Activated CD4-positive, CD25-positive, alpha-beta regulatory T cell treated with anti-CD3 and anti-CD28 coated beads, Interleukin-2, amount 50 U/mL, for 24 hours (primary cell): ENCODE results near the gene MYO18A.
A peak's percentile ranks its signal among the peaks of the same experiment; 100 is the strongest.
"Not testable (repeated sequence)": the region's sequence is repeated elsewhere in the genome, so short reads cannot be mapped to it uniquely, and the experiment has no call there.

Experiments
- ATAC-seq, 2 donors: fragments of 150-1000 bp; cut with Tn5 transposase; one replicate each; pipeline ENCODE4 v1.10.0; 2021; ENCODE audit warnings: mild to moderate bottlenecking in 1 of 2, moderate library complexity in 1 of 2

The MYO18A gene, protein sequence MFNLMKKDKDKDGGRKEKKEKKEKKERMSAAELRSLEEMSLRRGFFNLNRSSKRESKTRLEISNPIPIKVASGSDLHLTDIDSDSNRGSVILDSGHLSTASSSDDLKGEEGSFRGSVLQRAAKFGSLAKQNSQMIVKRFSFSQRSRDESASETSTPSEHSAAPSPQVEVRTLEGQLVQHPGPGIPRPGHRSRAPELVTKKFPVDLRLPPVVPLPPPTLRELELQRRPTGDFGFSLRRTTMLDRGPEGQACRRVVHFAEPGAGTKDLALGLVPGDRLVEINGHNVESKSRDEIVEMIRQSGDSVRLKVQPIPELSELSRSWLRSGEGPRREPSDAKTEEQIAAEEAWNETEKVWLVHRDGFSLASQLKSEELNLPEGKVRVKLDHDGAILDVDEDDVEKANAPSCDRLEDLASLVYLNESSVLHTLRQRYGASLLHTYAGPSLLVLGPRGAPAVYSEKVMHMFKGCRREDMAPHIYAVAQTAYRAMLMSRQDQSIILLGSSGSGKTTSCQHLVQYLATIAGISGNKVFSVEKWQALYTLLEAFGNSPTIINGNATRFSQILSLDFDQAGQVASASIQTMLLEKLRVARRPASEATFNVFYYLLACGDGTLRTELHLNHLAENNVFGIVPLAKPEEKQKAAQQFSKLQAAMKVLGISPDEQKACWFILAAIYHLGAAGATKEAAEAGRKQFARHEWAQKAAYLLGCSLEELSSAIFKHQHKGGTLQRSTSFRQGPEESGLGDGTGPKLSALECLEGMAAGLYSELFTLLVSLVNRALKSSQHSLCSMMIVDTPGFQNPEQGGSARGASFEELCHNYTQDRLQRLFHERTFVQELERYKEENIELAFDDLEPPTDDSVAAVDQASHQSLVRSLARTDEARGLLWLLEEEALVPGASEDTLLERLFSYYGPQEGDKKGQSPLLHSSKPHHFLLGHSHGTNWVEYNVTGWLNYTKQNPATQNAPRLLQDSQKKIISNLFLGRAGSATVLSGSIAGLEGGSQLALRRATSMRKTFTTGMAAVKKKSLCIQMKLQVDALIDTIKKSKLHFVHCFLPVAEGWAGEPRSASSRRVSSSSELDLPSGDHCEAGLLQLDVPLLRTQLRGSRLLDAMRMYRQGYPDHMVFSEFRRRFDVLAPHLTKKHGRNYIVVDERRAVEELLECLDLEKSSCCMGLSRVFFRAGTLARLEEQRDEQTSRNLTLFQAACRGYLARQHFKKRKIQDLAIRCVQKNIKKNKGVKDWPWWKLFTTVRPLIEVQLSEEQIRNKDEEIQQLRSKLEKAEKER (N-terminal part only)

GRCh38 chr17:29180034-29180787, at the start of gene MYO18A:
MYO18A (minus strand) TSS chr17:29180398; CDS start chr17:29166940, 13,458 bp downstream.
- peak; percentile 89 to 91 for ATAC-seq

- ATAC-seq: no peak
Observed at GRCh38 chr17:29225396-29225795, 45.2 kb upstream of the MYO18A start.

- not testable (repeated sequence) for ATAC-seq
Observed at GRCh38 chr17:29221338-29221737, 41.1 kb upstream of the MYO18A start.

- ATAC-seq: peak; percentile 83 to 88
Observed at GRCh38 chr17:29219378-29220047, 39.3 kb upstream of the MYO18A start.

- no peak for ATAC-seq
Observed at GRCh38 chr17:29216856-29217255, 36.7 kb upstream of the MYO18A start.

DNA sequence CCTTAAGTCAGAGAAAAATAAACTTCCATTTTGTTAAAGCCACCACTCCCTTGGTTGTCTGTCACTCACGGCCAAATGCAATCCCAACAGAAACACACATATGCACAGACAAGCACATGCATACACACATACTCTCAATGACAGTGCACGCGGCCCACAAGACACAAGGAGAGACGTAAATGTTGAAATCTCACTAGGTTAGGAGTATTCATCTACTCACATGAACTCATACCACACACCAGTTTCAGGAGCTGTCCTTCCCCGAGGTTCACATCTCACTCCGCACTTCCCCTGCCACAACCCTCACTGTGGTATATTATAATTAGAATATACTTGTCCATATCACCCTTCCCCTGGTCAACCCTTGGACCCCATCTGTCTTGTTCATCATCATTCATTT, 36.0 kb upstream of the MYO18A start:
- no peak for ATAC-seq

DNA sequence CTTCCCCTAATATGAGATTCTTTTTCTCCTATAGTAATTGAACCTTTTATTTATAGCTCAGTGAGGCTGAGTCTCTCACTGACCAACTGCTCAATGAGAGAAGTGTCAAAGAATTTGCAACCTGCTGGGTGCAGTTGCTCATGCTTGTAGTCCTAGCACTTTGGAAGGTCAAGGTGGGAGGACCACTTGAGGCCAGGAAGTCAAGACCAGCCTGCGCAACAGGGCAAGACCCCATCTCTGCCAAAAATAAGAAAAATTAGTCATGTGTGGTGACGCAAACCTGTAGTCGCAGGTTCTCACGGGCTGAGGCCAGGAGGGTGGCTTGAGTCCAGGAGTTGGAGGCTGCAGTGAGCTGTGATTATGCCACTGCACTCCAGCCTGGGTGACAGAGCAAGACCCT, 35.5 kb upstream of the MYO18A start:
- no peak for ATAC-seq

DNA sequence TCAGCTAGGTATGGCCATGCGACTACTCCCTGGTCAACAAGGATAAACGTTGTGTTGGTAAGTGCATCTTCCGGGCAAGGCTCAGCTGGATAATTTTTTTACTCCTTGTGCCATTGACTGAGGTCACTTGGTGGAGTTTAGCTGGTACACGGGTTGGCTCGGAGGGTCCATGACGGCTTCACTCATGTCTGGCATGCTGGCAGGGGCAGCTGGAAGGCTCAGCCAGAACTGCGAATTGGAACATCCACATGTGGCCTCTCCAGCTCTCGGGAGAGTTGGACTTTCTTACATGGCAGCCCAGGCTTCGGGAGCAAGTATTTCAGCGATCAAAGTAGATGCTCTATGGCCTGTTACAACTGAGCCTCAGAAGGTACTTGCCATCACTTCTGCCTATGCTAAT, 35.0 kb upstream of the MYO18A start:
- no peak for ATAC-seq

GRCh38 chr17:29214215-29215146, 34.3 kb upstream of the MYO18A start:
- ATAC-seq: no peak

DNA sequence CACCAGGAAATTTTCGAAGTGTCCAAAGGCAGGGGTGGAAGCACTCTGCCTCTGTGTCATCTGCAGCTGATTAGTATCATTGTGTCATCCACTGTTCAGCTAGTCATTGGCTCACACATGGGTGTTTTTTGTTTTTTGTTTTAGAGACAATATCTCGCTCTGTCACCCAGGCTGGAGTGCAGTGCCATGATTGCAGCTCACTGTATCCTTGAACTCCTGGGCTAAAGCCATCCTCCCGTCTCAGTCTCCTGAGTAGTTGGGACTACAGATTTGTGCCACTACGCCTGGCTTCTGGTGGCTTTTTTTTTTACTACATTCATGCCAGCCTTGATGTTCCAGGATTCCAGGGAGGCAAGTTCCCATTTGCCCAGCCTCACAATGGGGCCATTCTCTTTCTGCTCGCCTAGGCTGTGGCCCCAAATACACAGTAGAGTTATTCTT, 32.5 kb upstream of the MYO18A start:
- ATAC-seq: no peak

DNA sequence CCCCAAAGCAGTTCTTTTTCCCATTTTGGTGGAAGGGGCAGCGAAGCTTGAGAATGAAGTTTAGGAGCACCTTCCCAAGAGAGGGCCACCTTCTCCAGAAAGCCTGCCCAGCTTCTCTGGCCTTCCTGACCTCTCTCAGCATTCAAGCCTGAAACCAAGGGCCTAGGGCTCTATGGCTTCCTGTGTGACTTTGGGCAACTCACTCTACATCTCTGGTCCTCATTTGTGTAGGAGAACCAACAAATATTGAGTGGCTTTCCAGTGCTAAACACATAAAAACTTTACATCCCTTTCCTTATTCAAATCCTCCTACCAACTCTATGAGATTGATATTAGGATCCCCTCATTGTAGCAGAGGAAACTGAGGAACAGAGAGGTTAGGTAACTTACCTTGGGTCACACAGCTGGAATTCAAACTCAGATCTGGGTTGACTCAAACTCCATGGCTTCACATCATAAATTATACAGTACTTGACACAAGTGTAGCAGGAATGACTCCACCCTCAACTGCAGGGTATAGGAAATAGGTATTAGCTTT, 32.0 kb upstream of the MYO18A start:
- no peak for ATAC-seq

DNA sequence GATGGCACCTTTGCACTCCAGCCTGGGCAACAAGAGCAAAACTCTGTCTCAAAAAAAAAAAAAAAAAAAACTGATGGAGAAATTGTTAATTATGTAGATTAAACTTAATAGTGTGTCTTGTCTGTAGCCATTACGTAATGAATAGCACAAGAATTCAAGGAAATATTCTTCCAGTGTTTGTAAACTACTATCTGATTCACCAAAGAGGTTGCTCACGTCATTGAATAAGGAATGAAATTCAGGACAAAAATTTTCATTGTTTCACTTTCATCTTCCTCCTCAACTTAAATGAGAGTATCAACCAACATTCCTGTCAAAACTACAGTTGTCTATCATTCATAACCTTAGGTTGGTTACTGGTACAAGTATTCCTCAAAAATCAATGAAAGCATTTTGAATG, 30.7 kb upstream of the MYO18A start:
- ATAC-seq: no peak

GRCh38 chr17:29209073-29209472, 28.9 kb upstream of the MYO18A start:
- no peak for ATAC-seq

GRCh38 chr17:29207975-29208374, 27.8 kb upstream of the MYO18A start:
- ATAC-seq: no peak

- ATAC-seq: no peak
Observed at GRCh38 chr17:29205047-29205446, 24.8 kb upstream of the MYO18A start.

DNA sequence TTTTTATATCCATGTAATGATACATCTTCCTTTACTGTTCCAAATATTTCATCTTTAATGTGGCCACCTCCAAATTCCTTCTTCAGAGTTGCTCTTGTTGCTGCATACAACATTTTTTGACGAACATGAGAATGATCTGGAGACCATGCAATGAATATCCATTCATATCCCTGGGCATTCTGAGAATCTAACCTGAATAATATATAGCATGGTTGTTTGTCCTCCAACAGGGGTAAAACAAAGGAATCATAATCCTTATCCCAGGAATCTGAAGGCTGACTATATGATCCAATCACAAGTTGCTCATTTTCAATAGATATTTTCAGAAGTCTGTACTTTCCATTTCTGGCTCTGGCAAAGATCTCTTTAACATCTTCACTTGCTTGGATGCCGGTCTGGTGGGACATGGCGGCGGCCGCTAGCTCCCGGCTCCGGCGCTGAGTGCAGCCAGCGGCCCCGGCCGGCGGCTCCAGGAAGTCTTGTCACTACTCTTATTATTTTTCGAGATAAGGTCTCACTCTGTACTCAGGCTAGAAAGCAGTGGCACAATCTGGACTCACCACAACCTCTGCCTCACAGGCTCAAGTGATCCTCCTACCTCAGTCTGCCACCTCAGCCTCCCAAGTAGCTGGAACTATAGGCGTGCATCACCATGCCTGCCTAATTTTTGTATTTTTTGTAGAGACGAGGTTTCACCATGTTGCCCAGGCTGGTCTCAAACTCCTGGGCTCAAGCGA, 24.0 kb upstream of the MYO18A start:
- not testable (repeated sequence) for ATAC-seq

DNA sequence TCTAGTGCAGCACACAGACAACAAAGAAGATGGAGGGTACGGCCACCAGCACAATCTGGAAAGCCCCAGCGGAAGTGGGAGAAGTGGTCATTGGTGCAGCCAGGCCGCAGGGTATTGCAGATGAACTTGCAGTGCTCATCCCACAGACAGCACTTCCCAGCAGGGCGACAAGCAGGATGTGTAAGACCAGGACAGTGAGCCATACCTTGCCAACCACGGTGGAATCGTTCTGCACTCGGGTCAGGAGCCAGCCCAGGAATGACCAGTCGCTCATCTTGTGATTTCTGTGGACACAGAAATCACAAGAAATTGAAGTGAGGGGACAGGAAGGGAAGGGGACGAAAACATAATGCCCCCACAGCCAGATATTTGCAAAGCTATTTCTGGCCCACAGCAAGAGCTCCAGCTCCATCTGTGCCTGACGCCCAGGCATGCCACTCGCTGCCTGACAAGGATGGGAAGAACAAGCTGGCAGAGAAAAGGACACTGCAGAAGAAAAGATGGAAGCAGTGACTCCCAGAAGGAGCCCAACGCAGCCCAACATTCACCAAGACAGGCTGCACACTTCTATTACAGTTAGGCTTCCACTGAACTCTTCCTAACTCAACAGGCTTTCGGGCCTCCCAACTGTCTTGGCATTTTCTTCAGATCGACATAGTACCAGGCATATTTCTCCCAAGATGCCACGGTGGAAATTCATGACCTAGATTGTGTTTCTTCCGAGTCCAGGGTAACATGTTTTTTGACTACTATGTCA, 17.5 kb upstream of the MYO18A start:
- ATAC-seq: no peak

- no peak for ATAC-seq
Observed at GRCh38 chr17:29196769-29197515, 16.7 kb upstream of the MYO18A start.
